ENCODE measurements around the gene HUNK.

DNA sequence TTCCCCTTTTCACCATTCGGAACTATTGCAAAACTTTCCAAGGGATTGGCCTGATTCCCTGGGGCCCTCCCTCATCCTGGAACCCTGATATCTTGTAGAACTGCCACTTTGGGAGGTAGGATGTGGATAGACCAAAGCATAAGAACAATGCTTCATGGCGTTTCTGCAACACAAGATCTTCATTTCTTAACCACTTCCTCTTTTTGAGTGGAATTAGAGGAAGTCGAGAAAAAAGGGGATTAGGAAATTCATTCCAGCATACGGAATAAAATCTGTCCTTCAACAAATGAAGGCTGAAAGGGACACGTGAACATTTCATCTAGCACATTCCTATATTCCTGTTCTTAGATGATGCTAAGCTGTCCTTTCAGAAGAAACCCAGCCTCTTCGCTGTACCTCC, 149.3 kb downstream of the HUNK start:
- TF ChIP-seq CTCF (optimal IDR thresholded peaks at IDR 0.05 in 1 of 3, IDR thresholded peaks at IDR 0.05 in 1 of 3, conservative IDR thresholded peaks at IDR 0.05 in 1 of 3; ENCODE audit: extremely low read depth in 1 of 3, insufficient read depth in 2 of 3, low read length in 3 of 3) (no peak), EZH2 (IDR thresholded peaks at IDR 0.05; ENCODE audit: low read length) (no peak)
